MCF 10A (cell line): ENCODE measurements around the gene HDGFL2. TPM values are rescaled to one million over a fixed set of nuclear protein-coding genes. Genes with fewer than 3 reads are reported as not detected.

ENCODE experiments used
- BruUV-seq: library from RNA; stranded (reverse); fragments of 400-500 nt; replicated peaks from 2 replicates; lab custom pipeline; 2021; lab: Mats Ljungman, UMichigan
- CTCF ChIA-PET: fragments of 300-600 bp; sonication (Branson Sonifier 250); formaldehyde crosslinking; extraction: SDS; loops from one replicate; lab custom pipeline; 2021; ENCODE audit warnings: antibody characterized with exemption, inconsistent platforms; lab: Yijun Ruan, JAX
- POLR2A ChIA-PET: fragments of 300-600, 350-650 bp; sonication (Branson Sonifier 250); formaldehyde crosslinking; extraction: SDS; loops from one replicate; lab custom pipeline; 2020; ENCODE audit warnings: antibody characterized with exemption, inconsistent platforms; lab: Yijun Ruan, JAX
- DNase-seq: peaks from one replicate; pipeline ENCODE4 v3.0.0-alpha.2; 2018; ENCODE audit not compliant: unreplicated experiment
- H3K27ac Mint-ChIP-seq: one replicate; pipeline ENCODE4 v1.8.0; 2022; ENCODE audit warnings: mild to moderate bottlenecking, low read depth, mixed read lengths; ENCODE audit not compliant: unreplicated experiment
- H3K27me3 Mint-ChIP-seq: one replicate; pipeline ENCODE4 v1.8.0; 2022; ENCODE audit warnings: mixed read lengths; ENCODE audit not compliant: insufficient read depth, unreplicated experiment
- H3K36me3 Mint-ChIP-seq: one replicate; pipeline ENCODE4 v1.8.0; 2022; ENCODE audit warnings: mild to moderate bottlenecking, moderate library complexity, mixed read lengths; ENCODE audit not compliant: insufficient read depth, unreplicated experiment
- H3K4me1 Mint-ChIP-seq: one replicate; pipeline ENCODE4 v1.8.0; 2022; ENCODE audit warnings: mixed read lengths; ENCODE audit not compliant: insufficient read depth, unreplicated experiment
- H3K4me3 Mint-ChIP-seq: one replicate; pipeline ENCODE4 v1.8.0; 2022; ENCODE audit warnings: mild to moderate bottlenecking, moderate library complexity, mixed read lengths; ENCODE audit not compliant: unreplicated experiment
- H3K9me3 Mint-ChIP-seq: one replicate; pipeline ENCODE4 v1.8.0; 2022; ENCODE audit warnings: mixed read lengths; ENCODE audit not compliant: unreplicated experiment
- CTCF ChIP-seq: fragments of 200-600 bp; IDR thresholded peaks from one replicate; pipeline ENCODE4 v1.8.0; 2022; ENCODE audit warnings: antibody characterized with exemption, mild to moderate bottlenecking; ENCODE audit not compliant: unreplicated experiment
- intact Hi-C: fragments of 100-400 bp; cut with micrococcal nuclease; formaldehyde crosslinking; loops from 2 replicates; pipeline ENCODE4 v1.14.1; 2022
- total RNA-seq: library from RNA; stranded (reverse); gene quantifications from 2 replicates; pipeline ENCODE4 v1.2.3, GENCODE V29; 2022

Gene HDGFL2
- total RNA-seq, 1 experiment from 2014 or later = 46.3 TPM

GRCh38 chr19:4491446-4491845 is 19.3 kb downstream of the HDGFL2 start:
- BruUV-seq = no TSS peak
- DNase-seq = no peak
- TF ChIP-seq CTCF = no peak
- Mint-ChIP-seq H3K27ac (no peak overlapping the region), H3K36me3 (peaks cover 35% of the 10 kb centered on the region), H3K4me1 (no peaks in the 10 kb centered on the region), H3K27me3 (no peaks in the 10 kb centered on the region), H3K4me3 (no peak overlapping the region), H3K9me3 (no peaks in the 10 kb centered on the region)
- CTCF ChIA-PET = no interaction called here
- intact Hi-C loops = no loop called here
- POLR2A ChIA-PET = no interaction called here

GRCh38 chr19:4492337-4493103 is 20.4 kb downstream of the HDGFL2 start:
- BruUV-seq = no TSS peak
- intact Hi-C loops = no loop called here
- TF ChIP-seq CTCF = no peak
- no peak for DNase-seq
- Mint-ChIP-seq H3K27me3 (no peaks in the 10 kb centered on the region), H3K27ac (no peak overlapping the region), H3K9me3 (no peaks in the 10 kb centered on the region), H3K4me1 (no peaks in the 10 kb centered on the region), H3K4me3 (no peak overlapping the region), H3K36me3 (peaks cover 34% of the 10 kb centered on the region)
- ChIA-PET POLR2A (no interaction called here), CTCF (no interaction called here)

- DNase-seq = no peak
- Mint-ChIP-seq H3K4me3 (no peak overlapping the region), H3K9me3 (no peaks in the 10 kb centered on the region), H3K27me3 (no peaks in the 10 kb centered on the region), H3K36me3 (peaks cover 36% of the 10 kb centered on the region), H3K4me1 (no peaks in the 10 kb centered on the region), H3K27ac (no peak overlapping the region)
- intact Hi-C loops = no loop called here
- ChIA-PET CTCF (interaction anchor here (0.8 kb wide), 1 partner anchor 68 kb away, joined by 3 read pairs; no protein-coding TSS in a partner anchor), POLR2A (no interaction called here)
- no TSS peak for BruUV-seq
- no peak for TF ChIP-seq CTCF
These were observed 21.2 kb downstream of the HDGFL2 start for GRCh38 chr19:4493104-4493928.
